HepG2 (cell line): ENCODE results near the gene DDX24. TPM values are rescaled to one million over a fixed set of nuclear protein-coding genes. Genes with fewer than 3 reads are reported as not detected.

Experiments
- ATAC-seq: fragments of 200-7000 bp; cut with Tn5 transposase; 3 replicates; pipeline ENCODE4 v1.9.1; 2020; ENCODE audit warnings: mild to moderate bottlenecking, moderate library complexity
- BruUV-seq: library from RNA; stranded (reverse); fragments of 400-500 nt; replicated peaks from 2 replicates; lab custom pipeline; 2021; lab: Mats Ljungman, UMichigan
- CTCF ChIA-PET: fragments of 300-600 bp; formaldehyde crosslinking; extraction: SDS; loops from one replicate; lab custom pipeline; 2021; ENCODE audit warnings: low total read pairs, inconsistent platforms, low intra/inter-chr PET ratio; lab: Yijun Ruan, JAX
- POLR2A ChIA-PET: fragments of 350-600 bp; sonication (Branson Sonifier 250); formaldehyde crosslinking; loops from one replicate; lab custom pipeline; 2020; ENCODE audit warnings: antibody characterized with exemption, inconsistent platforms; lab: Yijun Ruan, JAX
- DNase-seq: peaks from one replicate; pipeline ENCODE4 v3.0.0-alpha.2; 2015; ENCODE audit warnings: low spot score
- FAIRE-seq: peaks from 3 replicates; lab custom pipeline; 2011; peaks lifted over from hg19 to GRCh38; lab: Jason Lieb, UNC
- H2AFZ ChIP-seq: one replicate; pipeline ENCODE4 v1.6.1; 2011; ENCODE audit warnings: low read length, inconsistent platforms
- H3K27ac ChIP-seq: fragments of 300-600 bp; 3 replicates; pipeline ENCODE4 v1.8.0; 2011; ENCODE audit warnings: mixed run types, mild to moderate bottlenecking, mixed read lengths, low read length, inconsistent platforms; ENCODE audit not compliant: insufficient read depth; ENCODE audit errors: extremely low read length
- H3K27me3 ChIP-seq, 2 experiments: fragments of 200-600 bp in 1 of 2; 2 replicates in 1 of 2; 3 replicates in 1 of 2; pipeline versions ENCODE4 v1.6.0 to v1.8.0; 2011; ENCODE audit warnings: low read length in 2 of 2, mild to moderate bottlenecking in 2 of 2, moderate library complexity in 2 of 2, inconsistent platforms in 1 of 2; ENCODE audit not compliant: insufficient read depth in 2 of 2, control insufficient read depth in 1 of 2
- H3K36me3 ChIP-seq, 2 experiments: fragments of 200-600 bp in 1 of 2; replicated peaks in 1 of 2; 2 replicates in 1 of 2; 3 replicates in 1 of 2; pipeline versions ENCODE4 v1.5.1 to v1.8.0; 2011; ENCODE audit warnings: low read length in 2 of 2, inconsistent platforms in 1 of 2; ENCODE audit not compliant: insufficient read depth in 2 of 2, control insufficient read depth in 1 of 2
- H3K4me1 ChIP-seq: 2 replicates; pipeline ENCODE4 v1.5.1; 2012; ENCODE audit warnings: low read length, inconsistent platforms; ENCODE audit not compliant: insufficient read depth
- H3K4me2 ChIP-seq: 2 replicates; pipeline ENCODE4 v1.6.0; 2011; ENCODE audit warnings: low read depth, low read length, inconsistent platforms
- H3K4me3 ChIP-seq, 3 experiments: fragments of 200-600 bp in 1 of 3; sonication (generic), shearing (Covaris generic) in 1 of 3; replicated peaks in 1 of 3; 2 replicates each; pipeline ENCODE4 v1.5.1; 2011 to 2016; ENCODE audit warnings: low read length in 3 of 3, inconsistent platforms in 2 of 3, low read depth in 2 of 3, mild to moderate bottlenecking in 2 of 3, control low read depth in 1 of 3, mixed read lengths in 1 of 3; ENCODE audit not compliant: insufficient read depth in 1 of 3
- H3K79me2 ChIP-seq: one replicate; pipeline ENCODE4 v1.6.1; 2011; ENCODE audit warnings: low read length, inconsistent platforms; ENCODE audit not compliant: insufficient read depth
- H3K9ac ChIP-seq: 2 replicates; pipeline ENCODE4 v1.6.0; 2011; ENCODE audit warnings: mild to moderate bottlenecking, low read depth, low read length, inconsistent platforms; ENCODE audit not compliant: insufficient read depth
- H3K9me3 ChIP-seq: 2 replicates; pipeline ENCODE4 v1.5.1; 2012; ENCODE audit warnings: mild to moderate bottlenecking, low read length
- H4K20me1 ChIP-seq: 2 replicates; pipeline ENCODE4 v1.6.0; 2011; ENCODE audit warnings: inconsistent platforms, mild to moderate bottlenecking, low read length, moderate library complexity; ENCODE audit not compliant: insufficient read depth
- ATF7 ChIP-seq, 2 experiments: fragments of 450-650 bp in 1 of 2; sonication (generic) in 1 of 2; formaldehyde crosslinking in 1 of 2; IDR thresholded peaks; 2 replicates each; pipeline versions ENCODE4 v1.4.0 to v1.6.1; 2016 to 2020; ENCODE audit warnings: antibody characterized with exemption in 1 of 2, mild to moderate bottlenecking in 1 of 2, missing genetic modification reagents in 1 of 2
- HMG20B ChIP-seq: conservative IDR thresholded peaks from 2 replicates; pipeline ENCODE4 v1.6.1; 2016; ENCODE audit warnings: missing genetic modification reagents, missing compliant biosample characterization
- HNRNPL ChIP-seq: fragments of 200-400 bp; formaldehyde crosslinking; IDR thresholded peaks from 2 replicates; pipeline ENCODE4 v1.6.1; 2017; ENCODE audit warnings: mild to moderate bottlenecking, low read depth, low read length
- KDM2A ChIP-seq: sonication (generic); formaldehyde crosslinking; IDR thresholded peaks from 2 replicates; pipeline ENCODE4 v1.4.0; 2020; ENCODE audit warnings: low read depth, missing genetic modification reagents, borderline replicate concordance
- MED8 ChIP-seq: sonication (generic); formaldehyde crosslinking; IDR thresholded peaks from 2 replicates; pipeline ENCODE4 v1.8.1; 2023; ENCODE audit warnings: mild to moderate bottlenecking, missing genetic modification reagents; ENCODE audit not compliant: insufficient replicate concordance
- MZF1 ChIP-seq: sonication (generic); formaldehyde crosslinking; IDR thresholded peaks from 2 replicates; pipeline ENCODE4 v1.8.1; 2023; ENCODE audit warnings: mild to moderate bottlenecking, missing genetic modification reagents, borderline replicate concordance
- NFIC ChIP-seq: IDR thresholded peaks from 2 replicates; pipeline ENCODE4 v1.6.1; 2012; ENCODE audit warnings: mild to moderate bottlenecking, low read length, inconsistent platforms
- PCBP2 ChIP-seq: fragments of 200-400 bp; formaldehyde crosslinking; optimal IDR thresholded peaks from 2 replicates; pipeline ENCODE3; 2018; ENCODE audit warnings: low read length, low read depth; ENCODE audit not compliant: poor library complexity, severe bottlenecking
- POLR2G ChIP-seq: fragments of 200-400 bp; formaldehyde crosslinking; IDR thresholded peaks from 2 replicates; pipeline ENCODE4 v1.6.1; 2018; ENCODE audit warnings: mild to moderate bottlenecking, low read depth, low read length, moderate library complexity
- RCOR2 ChIP-seq: IDR thresholded peaks from 2 replicates; pipeline ENCODE4 v1.6.1; 2016; ENCODE audit warnings: missing biosample characterization, missing genetic modification reagents
- SIN3B ChIP-seq: fragments of 150-350 bp; IDR thresholded peaks from 2 replicates; pipeline ENCODE4 v1.6.1; 2014; ENCODE audit warnings: low read length
- THAP7 ChIP-seq: sonication (generic); formaldehyde crosslinking; IDR thresholded peaks from 2 replicates; pipeline ENCODE4 v1.8.1; 2023; ENCODE audit warnings: mild to moderate bottlenecking, missing genetic modification reagents
- THAP8 ChIP-seq: sonication (generic); formaldehyde crosslinking; IDR thresholded peaks from 2 replicates; pipeline ENCODE4 v1.5.1; 2020; ENCODE audit warnings: missing genetic modification reagents, mild to moderate bottlenecking, borderline replicate concordance
- ZBTB33 ChIP-seq: sonication (generic); formaldehyde crosslinking; IDR thresholded peaks from 2 replicates; pipeline ENCODE4 v1.4.0; 2020; ENCODE audit warnings: missing genetic modification reagents
- ZNF589 ChIP-seq: sonication (generic); formaldehyde crosslinking; conservative IDR thresholded peaks from 2 replicates; pipeline ENCODE4 v1.8.0; 2022; ENCODE audit warnings: mild to moderate bottlenecking, moderate library complexity, missing genetic modification reagents
- ZNF607 ChIP-seq: sonication (generic); formaldehyde crosslinking; IDR thresholded peaks from 2 replicates; pipeline ENCODE4 v1.5.1; 2020; ENCODE audit warnings: missing genetic modification reagents, mild to moderate bottlenecking, borderline replicate concordance
- WGBS: methylation state at CpG from one replicate; pipeline ENCODE4 v1.1.6; 2017; ENCODE audit warnings: low lambda C conversion rate; 5-methylcytosine and 5-hydroxymethylcytosine counted together
- in situ Hi-C: cut with HindIII; loops from 2 replicates; pipeline ENCODE4 v1.10.0; 2017; ENCODE audit warnings: low pct_unique_long_range_greater_than_20kb; ENCODE audit not compliant: extremely low pct_ligation_motif_present
- intact Hi-C: fragments of 100-400 bp; cut with micrococcal nuclease; formaldehyde crosslinking; loops from one replicate; pipeline ENCODE4 v1.10.0; 2022; ENCODE audit not compliant: unreplicated experiment
- polyA plus RNA-seq, 8 experiments: library from polyadenylated mRNA; depleted of rRNA in 3 of 8; stranded (reverse) in 7 of 8; unstranded in 1 of 8; fragments of >200 nt; fragmentation: Illumina TruSeq in 4 of 8; extraction: Trizol in 4 of 8; gene quantifications; 2 replicates each; pipeline versions ENCODE4 v1.2.1 to v1.2.3, GENCODE V29; 2011 to 2016; ENCODE audit warnings: low read depth in 4 of 8, missing spikeins in 1 of 8, mixed read lengths in 1 of 8; ENCODE audit not compliant: insufficient read depth in 1 of 8
- total RNA-seq, 5 experiments: library from RNA; depleted of rRNA; stranded (reverse); fragments of >200 nt; fragmentation: Illumina TruSeq; extraction: Trizol; gene quantifications; 2 replicates each; pipeline ENCODE4 v1.2.3, GENCODE V29; 2016; ENCODE audit warnings: low read depth in 1 of 5

Gene DDX24
- total and polyA plus RNA-seq, 2 of the 13 experiments (the other 11 are each of a cell fraction or from before 2014, with no cell fraction given) = 67.3 to 149 TPM

- intact Hi-C loops = no loop called here
- POLR2A ChIA-PET = no interaction called here
- CTCF ChIA-PET = interaction anchor here (0.9 kb wide), 1 partner anchor 253 kb away, joined by 3 read pairs; no protein-coding TSS in a partner anchor
Measured at GRCh38 chr14:94054401-94054800, 26.6 kb downstream of the DDX24 start.

GRCh38 chr14:94052662-94053061 is 28.3 kb downstream of the DDX24 start:
- intact Hi-C loops = no loop called here
- 95% methylated on average over 4 of the region's 4 CpGs for whole genome bisulfite sequencing
- Histone ChIP-seq H3K27me3 (no peaks in the 10 kb centered on the region), H3K4me1 (peaks cover 9% of the 10 kb centered on the region), H3K4me3 (no peak overlapping the region), H4K20me1 (no peaks in the 10 kb centered on the region), H3K4me2 (no peak overlapping the region), H3K36me3 (peaks cover 34 to 96% of the 10 kb centered on the region in 2 experiments), H3K79me2 (peaks cover 5% of the 10 kb centered on the region), H3K9me3 (no peaks in the 10 kb centered on the region), H3K27ac (no peak overlapping the region), H2AFZ (no peak overlapping the region), H3K9ac (no peak overlapping the region)
- ChIA-PET CTCF (no interaction called here), POLR2A (no interaction called here)
- FAIRE-seq = no peak
- no TSS peak for BruUV-seq
- in situ Hi-C loops = loop anchor here (10.0 kb wide), 1 partner anchor 252 kb away; no protein-coding TSS in a partner anchor
- ATAC-seq = no peak
- no peak for DNase-seq
- no peak for TF ChIP-seq ZNF607 (CRISPR knock-in tag)
- TF ChIP-seq ATF7 (IDR thresholded peaks at IDR 0.05) = no peak
- no peak for TF ChIP-seq ATF7 (CRISPR knock-in tag; IDR thresholded peaks at IDR 0.05)
- TF ChIP-seq RCOR2 (CRISPR knock-in tag) = no peak
- TF ChIP-seq NFIC = no peak
- TF ChIP-seq MED8 (CRISPR knock-in tag) = no peak
- TF ChIP-seq HNRNPL = no peak
- no peak for TF ChIP-seq THAP8
- no peak for TF ChIP-seq HMG20B
- TF ChIP-seq ZNF589 (CRISPR knock-in tag) = no peak
- TF ChIP-seq MZF1 (CRISPR knock-in tag) = no peak
- TF ChIP-seq KDM2A (CRISPR knock-in tag) = no peak
- TF ChIP-seq ZBTB33 (CRISPR knock-in tag) = no peak
- TF ChIP-seq SIN3B = no peak

More at GRCh38 chr14:94054401-94054800, 26.6 kb downstream of the DDX24 start:
- in situ Hi-C loops = loop anchor here (10.0 kb wide), 1 partner anchor 250 kb away; no protein-coding TSS in a partner anchor
- Histone ChIP-seq H2AFZ (no peak overlapping the region), H3K4me1 (peaks cover 26% of the 10 kb centered on the region), H3K4me3 (no peak overlapping the region), H3K27ac (no peak overlapping the region), H3K36me3 (peaks cover 29 to 79% of the 10 kb centered on the region in 2 experiments), H3K27me3 (no peaks in the 10 kb centered on the region), H3K79me2 (peaks cover 13% of the 10 kb centered on the region), H3K4me2 (no peak overlapping the region), H3K9ac (no peak overlapping the region), H4K20me1 (no peaks in the 10 kb centered on the region), H3K9me3 (no peaks in the 10 kb centered on the region)
- FAIRE-seq = no peak
- TF ChIP-seq POLR2G (peak; percentile 28; the same call in 1 of the 2 replicates), THAP7 (CRISPR knock-in tag) (no peak), PCBP2 (no peak)
- DNase-seq = no peak
- no TSS peak for BruUV-seq
- no peak for ATAC-seq
- WGBS = 100% methylated on average over 1 of the region's 1 CpG
